Right lobe of liver (tissue), 6 donors: ENCODE measurements around the gene OLA1. TPM values are rescaled to one million over a fixed set of nuclear protein-coding genes. Genes with fewer than 3 reads are reported as not detected.

Experiments
- ATAC-seq, 4 donors: fragments of 200-7000 bp; cut with Tn5 transposase; one replicate each; pipeline ENCODE4 v1.9.1; 2020; ENCODE audit warnings: mild to moderate bottlenecking in 4 of 4, moderate library complexity in 4 of 4
- DNase-seq, 3 donors: peaks; one replicate each; pipeline ENCODE4 v3.0.0-alpha.2; 2020
- H3K27ac ChIP-seq, 3 donors: fragments of 200-600 bp; one replicate each; pipeline ENCODE4 v1.8.0; 2022
- H3K27me3 ChIP-seq, 2 donors: fragments of 200-600 bp; one replicate each; pipeline ENCODE4 v1.8.0; 2022
- H3K36me3 ChIP-seq, 4 donors: fragments of 200-600 bp; sonication (generic) in 1 of 4; one replicate each; pipeline versions ENCODE4 v1.5.1 to v1.8.0; 2017 to 2022; ENCODE audit warnings: control low read depth in 1 of 4
- H3K4me1 ChIP-seq, 4 donors: fragments of 200-600 bp; sonication (generic) in 1 of 4; one replicate each; pipeline versions ENCODE4 v1.5.1 to v1.8.0; 2017 to 2022; ENCODE audit warnings: control low read depth in 1 of 4
- H3K4me3 ChIP-seq, 3 donors: fragments of 200-600 bp; one replicate each; pipeline ENCODE4 v1.8.0; 2022
- H3K9me3 ChIP-seq, 4 donors: fragments of 200-600 bp; sonication (generic) in 1 of 4; one replicate each; pipeline versions ENCODE4 v1.5.1 to v1.8.0; 2017 to 2022; ENCODE audit warnings: control low read depth in 1 of 4
- POLR2A ChIP-seq: fragments of 450-650 bp; IDR thresholded peaks from one replicate; pipeline ENCODE4 v1.6.1; 2017; ENCODE audit warnings: antibody characterized with exemption, mild to moderate bottlenecking
- WGBS: methylation state at CpG from one replicate; pipeline ENCODE4 v1.1.6; 2018; ENCODE audit warnings: low coverage, low lambda C conversion rate; ENCODE audit not compliant: insufficient coverage; ENCODE audit errors: missing lambda C conversion rate; 5-methylcytosine and 5-hydroxymethylcytosine counted together
- intact Hi-C, 2 donors: fragments of 100-400 bp; cut with DNase I; formaldehyde crosslinking; loops; one replicate each; pipeline versions ENCODE4 v1.11.2 to v1.14.1; 2022
- small RNA-seq, 2 experiments: library from RNA; depleted of rRNA; stranded (forward); fragments of <200 nt; gene quantifications; one replicate each; pipeline ENCODE3, GENCODE V24; 2016
- total RNA-seq, 6 experiments: library from RNA; depleted of rRNA in 2 of 6; stranded (reverse); fragments of >200 nt in 2 of 6; fragmentation: NEBNext Ultra II Directional in 3 of 6; extraction: Animal tissue kit (Norgen Biotek cat#: 25700) in 3 of 6; gene quantifications; one replicate each; pipeline versions ENCODE4 v1.1.0 to v1.2.4, GENCODE V29; 2016 to 2023
- TF ChIP-seq, protein P1 (sequence below), 4 donors: fragments of 200-600 bp in 3 of 4; fragments of 450-650 bp in 1 of 4; IDR thresholded peaks; one replicate each; pipeline versions ENCODE4 v1.5.1 to v1.8.0; 2016 to 2022; ENCODE audit warnings: antibody characterized with exemption in 4 of 4, mild to moderate bottlenecking in 2 of 4
- donor health status: DM: no; HTN: yes; CAD: no.
- donor health status: DM: no; HTN: no; CAD: no.
- donor health status: DM: no; HTN: no; CAD: no.
- donor health status: DM: no; HTN: yes; CAD: no.
- donor health status: DM: no; HTN: yes; CAD: no.

The OLA1 gene
- total RNA-seq, 6 experiments from 2014 or later, result 22.2 to 60.8 (median 38.6) TPM

DNA sequence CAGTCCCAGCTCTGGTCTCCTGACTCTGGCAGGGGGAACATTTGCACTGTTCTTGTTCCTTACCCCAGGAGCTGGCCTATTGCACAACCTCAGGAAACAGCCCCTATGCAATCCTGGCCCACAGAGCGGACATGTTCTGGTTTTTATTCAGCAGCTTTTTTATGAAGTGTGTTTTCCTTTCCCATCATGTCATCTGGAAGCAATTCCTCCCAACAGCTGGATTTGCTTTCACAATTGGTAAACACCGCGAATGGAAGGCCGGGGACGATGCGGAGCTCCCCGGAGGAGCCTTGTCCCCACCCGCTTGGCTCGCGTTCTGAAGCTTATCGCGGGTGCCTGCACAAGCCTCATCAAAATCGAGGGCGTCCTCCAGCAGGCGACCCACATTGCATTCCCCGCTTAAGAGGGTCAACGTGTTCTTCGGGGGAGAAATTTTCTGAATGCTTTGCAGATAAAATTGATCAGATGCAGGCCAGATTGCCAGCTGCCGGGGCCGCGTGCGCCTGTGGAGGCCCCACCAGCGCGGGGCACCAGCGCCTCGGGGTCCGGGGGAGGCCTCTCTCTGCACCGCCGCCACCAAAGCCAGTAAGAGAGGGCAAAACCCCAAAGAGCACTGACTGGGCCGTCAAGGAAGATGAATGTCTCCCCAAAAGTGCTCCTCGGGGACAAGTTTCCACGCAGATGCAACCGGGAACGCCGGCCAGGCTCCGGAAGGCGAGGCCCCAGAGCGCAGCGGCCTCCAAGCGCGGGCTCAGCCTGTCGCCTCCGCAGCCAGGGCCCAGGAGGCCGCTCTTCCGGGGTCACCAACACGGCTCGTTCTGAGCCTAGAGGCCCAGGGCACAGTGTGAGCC lies 222.8 kb downstream of the OLA1 start:
- H3K4me3 ChIP-seq, result no peak overlapping the region
- peak in 1 of 3 donors; percentile 69 for DNase-seq

DNA sequence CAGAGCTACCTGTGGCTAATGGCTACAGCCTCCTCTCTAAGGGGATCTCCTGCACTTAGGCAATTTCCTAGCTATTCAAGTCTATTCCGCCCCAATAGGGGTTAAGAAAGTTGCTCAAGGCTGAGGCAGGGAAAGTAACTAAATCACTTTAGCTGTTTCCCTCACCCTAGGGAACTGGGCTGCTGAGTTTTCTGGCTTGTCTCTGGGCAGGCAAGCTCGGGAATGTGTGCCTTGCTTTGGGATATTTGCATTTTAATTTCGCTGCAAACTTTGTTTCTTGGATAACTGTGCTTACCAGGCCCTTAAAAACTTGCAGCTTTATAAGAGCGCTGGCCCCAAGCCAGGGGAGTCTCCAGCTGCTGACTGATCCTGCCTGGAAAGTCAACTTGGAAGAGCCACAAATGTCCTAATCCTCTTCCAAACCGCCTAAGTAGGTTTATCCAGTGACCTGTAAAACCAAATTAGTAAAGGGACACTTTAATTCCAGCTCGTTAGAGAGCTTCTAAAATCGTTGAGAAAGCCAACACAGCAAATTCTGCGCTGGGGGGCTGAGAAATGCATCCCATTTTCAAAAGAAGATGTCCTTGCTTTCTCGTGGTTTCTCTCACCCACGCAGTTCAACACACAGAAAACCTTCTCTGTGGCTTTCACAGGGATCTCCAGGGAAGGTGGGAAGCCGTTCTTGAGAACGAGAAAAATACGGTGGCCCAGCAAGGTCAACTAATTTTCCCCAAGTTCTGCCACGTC lies 223.6 kb downstream of the OLA1 start:
- Histone ChIP-seq H3K9me3 (no peaks in the 10 kb centered on the region), H3K4me1 (no peaks in the 10 kb centered on the region), H3K27ac (peak overlapping the region; percentile 47 to 70 (median 50)), H3K27me3 (no peaks in the 10 kb centered on the region), H3K36me3 (no peaks in the 10 kb centered on the region), H3K4me3 (no peak overlapping the region)
- DNase-seq (no peak), ATAC-seq (peak in 3 of 4 donors; percentile 18 to 42 (median 24))
- WGBS, result 65% methylated on average over 14 of the region's 14 CpGs
- intact Hi-C loops, result no loop called here
- TF ChIP-seq, protein P1, sequence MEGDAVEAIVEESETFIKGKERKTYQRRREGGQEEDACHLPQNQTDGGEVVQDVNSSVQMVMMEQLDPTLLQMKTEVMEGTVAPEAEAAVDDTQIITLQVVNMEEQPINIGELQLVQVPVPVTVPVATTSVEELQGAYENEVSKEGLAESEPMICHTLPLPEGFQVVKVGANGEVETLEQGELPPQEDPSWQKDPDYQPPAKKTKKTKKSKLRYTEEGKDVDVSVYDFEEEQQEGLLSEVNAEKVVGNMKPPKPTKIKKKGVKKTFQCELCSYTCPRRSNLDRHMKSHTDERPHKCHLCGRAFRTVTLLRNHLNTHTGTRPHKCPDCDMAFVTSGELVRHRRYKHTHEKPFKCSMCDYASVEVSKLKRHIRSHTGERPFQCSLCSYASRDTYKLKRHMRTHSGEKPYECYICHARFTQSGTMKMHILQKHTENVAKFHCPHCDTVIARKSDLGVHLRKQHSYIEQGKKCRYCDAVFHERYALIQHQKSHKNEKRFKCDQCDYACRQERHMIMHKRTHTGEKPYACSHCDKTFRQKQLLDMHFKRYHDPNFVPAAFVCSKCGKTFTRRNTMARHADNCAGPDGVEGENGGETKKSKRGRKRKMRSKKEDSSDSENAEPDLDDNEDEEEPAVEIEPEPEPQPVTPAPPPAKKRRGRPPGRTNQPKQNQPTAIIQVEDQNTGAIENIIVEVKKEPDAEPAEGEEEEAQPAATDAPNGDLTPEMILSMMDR (IDR thresholded peaks at IDR 0.05), result no peak

More for the DNA sequence above, 222.8 kb downstream of the OLA1 start:
- ATAC-seq, result peak; percentile 62 to 68 (median 64)
- WGBS, result 81% methylated on average over 23 of the region's 47 CpGs
- H3K9me3 ChIP-seq, result no peaks in the 10 kb centered on the region
- no peaks in the 10 kb centered on the region for H3K4me1 ChIP-seq
- intact Hi-C loops, result no loop called here
- H3K36me3 ChIP-seq, result no peaks in the 10 kb centered on the region
- TF ChIP-seq, protein P1 (IDR thresholded peaks at IDR 0.05), result no peak
- no peak for TF ChIP-seq POLR2A
- no peaks in the 10 kb centered on the region for H3K27me3 ChIP-seq
- peak overlapping the region; percentile 47 to 70 (median 50) for H3K27ac ChIP-seq

DNA sequence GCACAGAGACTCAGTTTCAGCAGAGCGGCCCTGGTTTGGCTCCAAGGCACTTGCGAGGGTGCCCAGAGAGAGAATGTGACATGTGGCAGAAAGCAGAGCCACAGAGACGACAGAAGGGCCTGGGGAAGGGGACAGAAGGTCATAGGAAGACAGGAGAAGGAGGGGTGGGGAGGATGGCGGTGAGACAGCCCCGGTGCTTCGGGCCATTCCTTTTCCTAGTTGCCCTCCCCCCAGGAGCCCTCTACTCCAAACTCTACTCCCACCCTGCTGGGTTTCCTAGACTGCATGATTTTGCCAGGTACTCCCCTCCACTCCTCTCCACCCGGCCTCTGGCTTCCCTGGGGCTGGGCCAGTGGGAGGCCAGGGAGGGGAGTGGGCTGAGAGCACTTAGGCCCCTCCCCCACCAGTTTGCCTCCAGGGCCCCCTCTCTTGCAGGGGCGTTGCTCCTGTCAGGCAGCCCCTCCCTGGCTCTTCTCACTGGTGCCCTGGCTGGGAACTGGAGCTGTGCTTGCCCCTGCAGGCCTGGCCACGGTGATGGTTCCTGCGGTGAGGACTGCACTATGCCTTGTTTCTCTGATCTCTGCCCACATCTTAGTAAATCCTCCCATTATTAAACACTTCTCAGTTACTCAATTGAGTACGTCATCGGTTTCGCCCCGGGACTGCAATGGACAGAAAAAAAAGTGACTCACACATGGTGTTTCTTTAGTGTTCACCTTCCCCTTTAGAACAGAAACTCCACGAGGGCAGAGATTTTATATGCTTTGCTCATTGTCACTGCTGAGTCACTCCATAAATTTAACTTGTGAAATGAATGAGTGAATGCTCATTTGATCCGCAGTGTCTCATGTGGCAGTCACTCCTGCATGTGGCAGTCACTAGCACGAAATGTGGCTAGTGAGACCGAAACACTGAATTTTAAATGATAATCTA lies 224.5 kb downstream of the OLA1 start:
- H3K36me3 ChIP-seq, result no peaks in the 10 kb centered on the region
- WGBS, result 68% methylated on average over 17 of the region's 18 CpGs
- H3K4me3 ChIP-seq, result no peak overlapping the region
- H3K9me3 ChIP-seq, result no peaks in the 10 kb centered on the region
- TF ChIP-seq, protein P1 (IDR thresholded peaks at IDR 0.05), result no peak
- peak; percentile 35 for TF ChIP-seq POLR2A
- H3K27ac ChIP-seq, result peak overlapping the region in 2 of 3 donors; percentile 50 to 70
- intact Hi-C loops, result no loop called here
- H3K4me1 ChIP-seq, result no peaks in the 10 kb centered on the region
- DNase-seq, result no peak
- H3K27me3 ChIP-seq, result no peaks in the 10 kb centered on the region
- ATAC-seq, result peak; percentile 34 to 56 (median 38)

Small RNA genes within 50 kb of the gene (small RNA-seq; reads per million reads assigned to genes)
- gene RF00019, result 0 reads per million in 2 experiments

Other genes starting within 250 kb of the OLA1 start
- not detected for gene SP9, start 86.4 kb upstream of the OLA1 start, total RNA-seq
- 10 to 100 TPM; 13.9 to 21.1 (median 15.7) TPM for gene SCRN3, start 147.2 kb upstream of the OLA1 start, total RNA-seq
- 10 to 100 TPM in 1 of 6 experiments, 1 to 10 TPM in 5; 6.5 to 11.3 (median 7.7) TPM for gene GPR155, start 238.5 kb upstream of the OLA1 start, total RNA-seq